ENCODE results near the gene TMCC3. TPM values are rescaled to one million over a fixed set of nuclear protein-coding genes. Genes with fewer than 3 reads are reported as not detected.

TMCC3 gene
- total and polyA plus RNA-seq, 9 of the 15 experiments (the other 6 are each of a cell fraction or from before 2014, with no cell fraction given) = not detected

GRCh38 chr12:94536040-94536965 lies 114.1 kb downstream of the TMCC3 start:
- DNase-seq (ENCODE audit: extremely low read depth in 1 of 4, low spot score in 3 of 4) (no peak), ATAC-seq (no peak; the same call in 2 of the 3 replicates), FAIRE-seq (no peak)
- POLR2A ChIA-PET = interaction anchor here (0.6 kb wide), 1 partner anchor 455 kb away, joined by 3 read pairs; no protein-coding TSS in a partner anchor
- Histone ChIP-seq H3K4me1 (replicated peaks in 1 of 2; ENCODE audit: control insufficient read depth in 2 of 2, insufficient read depth in 2 of 2, low read length in 2 of 2) (no peaks in the 10 kb centered on the region), H3K27me3 (ENCODE audit: control insufficient read depth in 2 of 2, insufficient read depth in 2 of 2, low read length in 2 of 2) (peaks cover 0 to 17% of the 10 kb centered on the region in 2 experiments; a peak in 3 of 5 replicates), H3K79me2 (ENCODE audit: control insufficient read depth, insufficient read depth, low read length) (no peaks in the 10 kb centered on the region), H3K9me3 (replicated peaks; ENCODE audit: control insufficient read depth, insufficient read depth, low read depth, low read length) (no peaks in the 10 kb centered on the region), H3K9ac (ENCODE audit: insufficient read depth in 1 of 2, low read depth in 2 of 2, low read length in 2 of 2) (no peak overlapping the region), H3K9me1 (ENCODE audit: control insufficient read depth, insufficient read depth, low read length) (no peaks in the 10 kb centered on the region), H2AFZ (ENCODE audit: low read depth, low read length) (no peak overlapping the region), H3K36me3 (ENCODE audit: control insufficient read depth, insufficient read depth, low read length) (no peaks in the 10 kb centered on the region), H4K20me1 (replicated peaks; ENCODE audit: control insufficient read depth, insufficient read depth, low read length) (no peaks in the 10 kb centered on the region), H3K4me3 (no peak overlapping the region), H3K27ac (ENCODE audit: extremely low read depth, low read depth, low read length) (no peak overlapping the region), H3K4me2 (ENCODE audit: insufficient read depth, low read length) (no peak overlapping the region)
- TF ChIP-seq ZNF280A (IDR thresholded peaks at IDR 0.05; ENCODE audit: low read depth, partially characterized antibody) = no peak
- no peak for TF ChIP-seq SRSF7 (optimal IDR thresholded peaks at IDR 0.05; ENCODE audit: low read depth, low read length)
- TF ChIP-seq NELFE (IDR thresholded peaks at IDR 0.05; ENCODE audit: insufficient read depth, insufficient read length) = no peak
- no peak for TF ChIP-seq ZBTB8A (IDR thresholded peaks at IDR 0.05; ENCODE audit: partially characterized antibody)
- peak in 1 of 2 experiments; percentile 38; a peak in 1 of 4 replicates for TF ChIP-seq MCM7 (IDR thresholded peaks at IDR 0.05)
- no peak for TF ChIP-seq OTX1 (CRISPR knock-in tag; IDR thresholded peaks at IDR 0.05)
- CTCF ChIA-PET (ENCODE audit: low intra/inter-chr PET ratio) = no interaction called here
- intact Hi-C loops (cut with micrococcal nuclease) = loop anchor here (10.0 kb wide), 1 partner anchor 232 kb away; no protein-coding TSS in a partner anchor
- no TSS peak for BruUV-seq (replicated peaks)
- in situ Hi-C loops (cut with MboI) = loop anchor here (25.0 kb wide), 1 partner anchor 999 kb away; no protein-coding TSS in a partner anchor
- 4% methylated on average over 11 of the region's 11 CpGs for WGBS (ENCODE audit: insufficient coverage, low coverage, missing lambda C conversion rate)

All from K562 (cell line).